ENCODE data around the gene ALG1L2. TPM values are rescaled to one million over a fixed set of nuclear protein-coding genes. Genes with fewer than 3 reads are reported as not detected.
"Not testable (repeated sequence)": the region's sequence is repeated elsewhere in the genome, so short reads cannot be mapped to it uniquely, and the experiment has no call there.

Gene ALG1L2
- total RNA-seq, 2 donors from 2014 or later, result 5.2 to 10.1 TPM

DNA sequence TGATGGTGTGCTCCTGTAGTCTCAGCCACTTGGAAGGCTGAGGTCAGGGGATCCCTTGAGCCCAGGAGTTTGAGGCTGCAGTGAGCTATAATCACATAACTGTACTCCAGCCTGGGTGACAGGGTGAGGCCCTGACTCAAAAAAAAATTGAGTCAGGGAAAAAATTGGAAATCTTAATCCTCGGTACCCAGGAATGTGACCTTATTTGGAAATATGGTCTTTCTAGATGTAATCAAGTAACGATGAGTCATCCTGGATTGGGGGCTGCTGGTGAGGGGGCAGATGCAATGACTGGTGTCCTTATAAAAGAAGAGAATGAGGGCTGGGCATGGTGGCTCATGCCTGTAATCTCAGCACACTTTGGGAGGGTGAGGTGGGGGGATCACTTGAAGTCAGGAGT, 33.8 kb downstream of the ALG1L2 start:
- not testable (repeated sequence) for H3K4me3 ChIP-seq (ENCODE audit: low read length); H3K27me3 Mint-ChIP-seq (ENCODE audit: insufficient read depth); H3K36me3 ChIP-seq (ENCODE audit: control insufficient read depth, insufficient read depth, low read length); H3K27ac ChIP-seq (ENCODE audit: low read depth, low read length); H3K9ac ChIP-seq (ENCODE audit: extremely low read depth, low read length, poor library complexity, severe bottlenecking); H3K4me1 ChIP-seq (ENCODE audit: control insufficient read depth, insufficient read depth, low read length); H3K9me3 ChIP-seq (ENCODE audit: control insufficient read depth, low read length); DNase-seq; H3K27me3 ChIP-seq (ENCODE audit: control insufficient read depth, insufficient read depth, low read length, poor library complexity, severe bottlenecking); H3K27ac Mint-ChIP-seq; H3K4me3 Mint-ChIP-seq; H3K9me3 Mint-ChIP-seq
- WGBS, 2 experiments (ENCODE audit: insufficient coverage in 1 of 2, insufficient read length in 1 of 2), result 94 to 100% methylated on average over 1 to 2 of the region's 2 CpGs
- Mint-ChIP-seq H3K36me3 (ENCODE audit: low read depth) (peaks cover 26% of the 10 kb centered on the region), H3K4me1 (peaks cover 11% of the 10 kb centered on the region)

DNA sequence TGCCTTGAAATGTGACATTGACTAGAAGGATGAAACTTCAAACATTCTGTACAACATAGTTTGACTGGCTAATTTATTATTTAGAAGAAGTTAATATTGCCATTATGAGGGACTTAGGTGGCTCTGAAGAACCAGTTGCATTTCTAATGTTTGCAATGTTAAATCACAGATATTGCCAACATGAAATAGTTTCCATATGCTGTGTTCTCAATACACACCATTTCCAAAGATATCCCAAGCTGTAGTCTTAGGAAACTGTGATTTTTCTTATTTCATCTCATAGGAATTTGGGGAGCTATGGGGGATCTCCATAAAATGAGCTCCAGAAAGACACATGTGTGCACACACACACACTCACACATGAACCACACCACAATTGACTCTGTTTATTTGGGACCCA, 36.3 kb downstream of the ALG1L2 start:
- H3K27ac ChIP-seq (ENCODE audit: low read depth, low read length), result no peak overlapping the region
- H3K36me3 Mint-ChIP-seq (ENCODE audit: low read depth), result peaks cover 36% of the 10 kb centered on the region
- H3K4me3 Mint-ChIP-seq, result no peak overlapping the region
- peaks cover 5% of the 10 kb centered on the region for H3K4me1 Mint-ChIP-seq
- H3K27me3 ChIP-seq (ENCODE audit: control insufficient read depth, insufficient read depth, low read length, poor library complexity, severe bottlenecking), result no peaks in the 10 kb centered on the region
- H3K4me3 ChIP-seq (ENCODE audit: low read length), result no peak overlapping the region
- no peak overlapping the region for H3K9ac ChIP-seq (ENCODE audit: extremely low read depth, low read length, poor library complexity, severe bottlenecking)
- no peak overlapping the region for H3K27ac Mint-ChIP-seq
- peaks cover 15% of the 10 kb centered on the region for H3K9me3 Mint-ChIP-seq
- H3K9me3 ChIP-seq (ENCODE audit: control insufficient read depth, low read length), result no peaks in the 10 kb centered on the region
- no peak for DNase-seq
- TF ChIP-seq, protein P1, sequence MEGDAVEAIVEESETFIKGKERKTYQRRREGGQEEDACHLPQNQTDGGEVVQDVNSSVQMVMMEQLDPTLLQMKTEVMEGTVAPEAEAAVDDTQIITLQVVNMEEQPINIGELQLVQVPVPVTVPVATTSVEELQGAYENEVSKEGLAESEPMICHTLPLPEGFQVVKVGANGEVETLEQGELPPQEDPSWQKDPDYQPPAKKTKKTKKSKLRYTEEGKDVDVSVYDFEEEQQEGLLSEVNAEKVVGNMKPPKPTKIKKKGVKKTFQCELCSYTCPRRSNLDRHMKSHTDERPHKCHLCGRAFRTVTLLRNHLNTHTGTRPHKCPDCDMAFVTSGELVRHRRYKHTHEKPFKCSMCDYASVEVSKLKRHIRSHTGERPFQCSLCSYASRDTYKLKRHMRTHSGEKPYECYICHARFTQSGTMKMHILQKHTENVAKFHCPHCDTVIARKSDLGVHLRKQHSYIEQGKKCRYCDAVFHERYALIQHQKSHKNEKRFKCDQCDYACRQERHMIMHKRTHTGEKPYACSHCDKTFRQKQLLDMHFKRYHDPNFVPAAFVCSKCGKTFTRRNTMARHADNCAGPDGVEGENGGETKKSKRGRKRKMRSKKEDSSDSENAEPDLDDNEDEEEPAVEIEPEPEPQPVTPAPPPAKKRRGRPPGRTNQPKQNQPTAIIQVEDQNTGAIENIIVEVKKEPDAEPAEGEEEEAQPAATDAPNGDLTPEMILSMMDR (conservative IDR thresholded peaks at IDR 0.05), result no peak
- no peaks in the 10 kb centered on the region for H3K36me3 ChIP-seq (ENCODE audit: control insufficient read depth, insufficient read depth, low read length)
- no peaks in the 10 kb centered on the region for H3K4me1 ChIP-seq (ENCODE audit: control insufficient read depth, insufficient read depth, low read length)
- no peaks in the 10 kb centered on the region for H3K27me3 Mint-ChIP-seq (ENCODE audit: insufficient read depth)

DNA sequence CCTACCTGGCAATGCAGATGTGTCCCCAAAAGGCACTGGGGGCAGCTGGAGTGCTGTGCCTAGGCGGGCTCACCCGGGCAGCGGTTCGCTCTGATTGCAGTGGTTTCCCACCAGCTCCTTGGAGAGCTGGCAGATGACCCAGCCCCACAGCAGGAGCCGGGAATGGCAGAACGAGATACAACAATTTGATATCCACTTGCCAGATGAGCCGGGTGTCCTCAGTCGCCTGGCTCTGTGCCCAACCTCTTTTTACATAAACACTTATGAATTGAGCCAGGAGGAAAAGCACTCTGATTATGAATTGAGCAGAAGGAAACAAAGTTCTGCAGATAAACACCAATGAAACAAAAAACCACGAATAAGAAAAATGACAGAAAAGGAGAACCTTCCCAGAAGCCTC, 38.2 kb downstream of the ALG1L2 start:
- Mint-ChIP-seq H3K36me3 (ENCODE audit: low read depth) (peaks cover 29% of the 10 kb centered on the region), H3K9me3 (peaks cover 15% of the 10 kb centered on the region)
- H3K36me3 ChIP-seq (ENCODE audit: control insufficient read depth, insufficient read depth, low read length); H3K4me1 ChIP-seq (ENCODE audit: control insufficient read depth, insufficient read depth, low read length); H3K4me1 Mint-ChIP-seq; H3K9ac ChIP-seq (ENCODE audit: extremely low read depth, low read length, poor library complexity, severe bottlenecking); H3K4me3 ChIP-seq (ENCODE audit: low read length); H3K9me3 ChIP-seq (ENCODE audit: control insufficient read depth, low read length); H3K4me3 Mint-ChIP-seq; H3K27me3 Mint-ChIP-seq (ENCODE audit: insufficient read depth); H3K27ac Mint-ChIP-seq; H3K27me3 ChIP-seq (ENCODE audit: control insufficient read depth, insufficient read depth, low read length, poor library complexity, severe bottlenecking); H3K27ac ChIP-seq (ENCODE audit: low read depth, low read length); DNase-seq: not testable (repeated sequence)
- 94 to 100% methylated on average over 4 to 9 of the region's 9 CpGs for WGBS, 2 experiments (ENCODE audit: insufficient coverage in 1 of 2, insufficient read length in 1 of 2)

DNA sequence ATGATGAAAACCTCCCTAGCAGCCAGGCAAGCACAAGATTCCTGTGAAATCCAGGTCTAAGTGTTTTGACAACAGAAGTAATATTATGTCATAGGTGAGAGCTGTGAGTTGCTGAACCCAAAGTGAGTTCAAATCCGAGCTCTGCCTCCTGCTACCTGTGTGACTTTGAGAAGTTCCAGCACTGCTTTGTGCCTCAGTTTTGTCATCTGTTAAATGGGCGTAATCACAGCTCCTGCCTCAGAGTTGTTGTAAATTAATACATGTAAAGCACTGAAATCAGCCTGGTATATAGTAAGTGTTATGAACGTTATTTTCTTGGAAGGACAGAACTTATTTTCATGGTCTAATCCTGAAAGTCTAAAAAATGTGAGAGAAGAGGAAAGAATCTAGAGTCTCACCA, 38.7 kb downstream of the ALG1L2 start:
- H3K9ac ChIP-seq (ENCODE audit: extremely low read depth, low read length, poor library complexity, severe bottlenecking); H3K4me3 ChIP-seq (ENCODE audit: low read length); H3K4me1 ChIP-seq (ENCODE audit: control insufficient read depth, insufficient read depth, low read length); H3K4me3 Mint-ChIP-seq; H3K27me3 Mint-ChIP-seq (ENCODE audit: insufficient read depth); H3K27me3 ChIP-seq (ENCODE audit: control insufficient read depth, insufficient read depth, low read length, poor library complexity, severe bottlenecking); H3K9me3 ChIP-seq (ENCODE audit: control insufficient read depth, low read length); H3K36me3 ChIP-seq (ENCODE audit: control insufficient read depth, insufficient read depth, low read length); H3K4me1 Mint-ChIP-seq; H3K27ac ChIP-seq (ENCODE audit: low read depth, low read length); H3K27ac Mint-ChIP-seq; DNase-seq: not testable (repeated sequence)
- 96 to 100% methylated on average over 1 to 3 of the region's 3 CpGs for WGBS, 2 experiments (ENCODE audit: insufficient coverage in 1 of 2, insufficient read length in 1 of 2)
- Mint-ChIP-seq H3K36me3 (ENCODE audit: low read depth) (peaks cover 29% of the 10 kb centered on the region), H3K9me3 (peaks cover 15% of the 10 kb centered on the region)

DNA sequence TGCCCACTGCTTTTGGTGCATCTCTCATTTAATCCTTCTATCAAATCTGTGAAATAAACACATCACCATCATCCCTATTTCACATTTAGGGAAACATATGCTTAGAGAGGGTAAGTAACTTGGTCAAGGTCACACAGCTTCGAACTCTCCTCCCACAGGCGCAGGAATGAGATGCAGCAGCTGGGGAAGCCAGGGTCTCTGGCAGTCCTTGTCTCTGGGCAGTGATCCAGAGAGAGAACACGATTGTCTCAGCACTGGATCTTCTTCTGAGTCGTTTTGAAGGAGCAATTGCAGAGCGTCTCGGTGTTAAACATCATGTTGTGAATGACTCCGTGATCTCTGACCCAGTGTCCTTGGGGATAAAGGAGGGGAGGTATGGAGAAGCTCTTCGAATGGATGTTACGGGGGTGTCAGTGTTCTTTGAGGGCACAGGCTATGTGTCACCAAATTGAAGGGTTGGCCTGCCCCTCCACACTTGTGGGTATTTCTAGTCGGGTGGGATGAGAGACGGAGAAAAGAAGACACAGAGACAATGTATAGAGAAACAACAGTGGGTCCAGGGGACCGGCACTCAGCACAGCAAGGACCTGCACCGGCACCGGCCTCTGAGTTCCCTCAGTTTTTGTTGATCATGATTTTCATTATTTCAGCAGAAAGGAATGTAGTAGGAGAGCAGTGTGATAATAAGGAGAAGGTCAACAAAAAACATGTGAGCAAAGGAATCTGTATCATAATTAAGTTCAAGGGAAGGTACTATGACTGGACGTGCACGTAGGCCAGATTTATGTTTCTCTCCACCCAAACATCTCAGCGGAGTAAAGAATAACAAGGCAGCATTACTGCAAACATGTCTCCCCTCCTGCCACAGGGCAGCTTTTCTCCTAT, 41.5 kb downstream of the ALG1L2 start:
- H3K9me3 ChIP-seq (ENCODE audit: control insufficient read depth, low read length); H3K4me3 ChIP-seq (ENCODE audit: low read length); H3K27me3 ChIP-seq (ENCODE audit: control insufficient read depth, insufficient read depth, low read length, poor library complexity, severe bottlenecking); H3K4me1 ChIP-seq (ENCODE audit: control insufficient read depth, insufficient read depth, low read length); H3K9ac ChIP-seq (ENCODE audit: extremely low read depth, low read length, poor library complexity, severe bottlenecking); H3K4me1 Mint-ChIP-seq; DNase-seq; H3K27ac ChIP-seq (ENCODE audit: low read depth, low read length); H3K27ac Mint-ChIP-seq; H3K27me3 Mint-ChIP-seq (ENCODE audit: insufficient read depth); H3K36me3 ChIP-seq (ENCODE audit: control insufficient read depth, insufficient read depth, low read length); H3K4me3 Mint-ChIP-seq: not testable (repeated sequence)
- H3K9me3 Mint-ChIP-seq, result peaks cover 15% of the 10 kb centered on the region
- H3K36me3 Mint-ChIP-seq (ENCODE audit: low read depth), result peaks cover 21% of the 10 kb centered on the region
- WGBS, 2 experiments (ENCODE audit: insufficient coverage in 1 of 2, insufficient read length in 1 of 2), result 88 to 89% methylated on average over 11 to 17 of the region's 17 CpGs

DNA sequence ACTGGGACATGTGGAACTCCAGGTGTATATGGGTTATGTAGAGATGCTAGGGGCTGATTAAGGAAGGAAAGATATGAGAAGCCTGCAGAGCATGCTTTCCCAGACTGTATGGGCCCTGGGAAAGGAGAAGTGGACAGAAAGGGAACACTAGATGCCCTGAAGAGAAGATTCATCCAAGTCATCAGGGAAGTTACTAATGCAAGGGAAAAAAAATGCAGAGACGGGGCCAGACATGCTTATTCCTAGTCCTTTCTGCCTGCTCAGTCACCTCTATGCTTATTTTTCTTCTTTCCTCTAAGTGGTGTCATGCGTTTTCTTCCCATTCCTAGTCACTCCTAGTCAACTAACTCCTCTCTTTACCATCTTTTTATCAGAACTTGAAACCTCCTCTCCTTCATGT, 43.8 kb downstream of the ALG1L2 start:
- H3K9me3 ChIP-seq (ENCODE audit: control insufficient read depth, low read length); H3K4me3 Mint-ChIP-seq; H3K4me1 Mint-ChIP-seq; H3K9me3 Mint-ChIP-seq; H3K27ac Mint-ChIP-seq; H3K9ac ChIP-seq (ENCODE audit: extremely low read depth, low read length, poor library complexity, severe bottlenecking); H3K27me3 Mint-ChIP-seq (ENCODE audit: insufficient read depth); H3K4me3 ChIP-seq (ENCODE audit: low read length); DNase-seq; H3K36me3 ChIP-seq (ENCODE audit: control insufficient read depth, insufficient read depth, low read length); H3K27me3 ChIP-seq (ENCODE audit: control insufficient read depth, insufficient read depth, low read length, poor library complexity, severe bottlenecking); H3K4me1 ChIP-seq (ENCODE audit: control insufficient read depth, insufficient read depth, low read length); H3K27ac ChIP-seq (ENCODE audit: low read depth, low read length): not testable (repeated sequence)
- 91 to 100% methylated on average over 2 of the region's 2 CpGs for WGBS, 2 experiments (ENCODE audit: insufficient coverage in 1 of 2, insufficient read length in 1 of 2)
- H3K36me3 Mint-ChIP-seq (ENCODE audit: low read depth), result peaks cover 10% of the 10 kb centered on the region

All from endodermal cell (in vitro differentiated cells).